Psoas muscle (tissue), 8 donors: ENCODE measurements around the gene TBL1Y. TPM values are rescaled to one million over a fixed set of nuclear protein-coding genes. Genes with fewer than 3 reads are reported as not detected.

Source experiments
- ATAC-seq, 4 donors: fragments of 200-7000 bp; cut with Tn5 transposase; one replicate each; pipeline ENCODE4 v1.9.1; 2020; ENCODE audit warnings: moderate library complexity in 3 of 4, mild to moderate bottlenecking in 2 of 4
- DNase-seq, 2 donors: peaks; one replicate each; pipeline ENCODE4 v3.0.0-alpha.2; 2020
- H3K27ac ChIP-seq: fragments of 200-600 bp; one replicate; pipeline ENCODE4 v1.8.0; 2022
- H3K27me3 ChIP-seq, 3 donors: fragments of 200-600 bp in 1 of 3; one replicate each; pipeline versions ENCODE4 v1.6.1 to v1.8.0; 2013 to 2022; ENCODE audit warnings: low read length in 2 of 3, mild to moderate bottlenecking in 2 of 3, moderate library complexity in 1 of 3; ENCODE audit not compliant: insufficient read depth in 3 of 3
- H3K36me3 ChIP-seq, 2 donors: fragments of 200-600 bp in 1 of 2; one replicate each; pipeline versions ENCODE4 v1.6.1 to v1.8.0; 2013 to 2022; ENCODE audit warnings: low read depth in 1 of 2, mild to moderate bottlenecking in 1 of 2, moderate library complexity in 1 of 2; ENCODE audit not compliant: insufficient read depth in 1 of 2
- H3K4me1 ChIP-seq: fragments of 200-600 bp; one replicate; pipeline ENCODE4 v1.8.0; 2022
- H3K4me3 ChIP-seq: fragments of 200-600 bp; one replicate; pipeline ENCODE4 v1.8.0; 2022; ENCODE audit warnings: mild to moderate bottlenecking
- H3K9me3 ChIP-seq: fragments of 200-600 bp; one replicate; pipeline ENCODE4 v1.8.0; 2022
- WGBS, 3 donors: extraction: QIAGEN DNeasy Blood & Tissue Kit; methylation state at CpG; one replicate each; pipeline versions ENCODE4 v1.1.6 to v1.1.7; 2013; 5-methylcytosine and 5-hydroxymethylcytosine counted together
- intact Hi-C, 2 donors: fragments of 100-400 bp; cut with DNase I; formaldehyde crosslinking; loops; one replicate each; pipeline versions ENCODE4 v1.11.0 to v1.14.2; 2022
- polyA plus RNA-seq, 3 donors: library from polyadenylated mRNA; stranded (reverse); fragments of 200-250 nt; gene quantifications; one replicate each; pipeline ENCODE4 v1.2.3, GENCODE V29; 2013
- total RNA-seq, 4 donors: library from RNA; stranded (reverse); fragmentation: NEBNext Ultra II Directional in 2 of 4; extraction: Animal tissue kit (Norgen Biotek cat#: 25700) in 2 of 4; gene quantifications; one replicate each; pipeline versions ENCODE4 v1.2.1 to v1.2.4, GENCODE V29; 2021 to 2023
- TF ChIP-seq, protein P1 (sequence below): fragments of 200-600 bp; IDR thresholded peaks from one replicate; pipeline ENCODE4 v1.8.0; 2022; ENCODE audit warnings: antibody characterized with exemption
- donor health status: healthy with polysubstance abuse.
- donor health status: DM: no; HTN: no; CAD: no; lungs with moderate emphysema.
- donor health status: Bipolar disorder and iron deficiency.
- donor health status: healthy.
- donor health status: DM: yes; HTN: yes; CAD: no.
- donor health status: DM: no; HTN: no; CAD: no.
- donor health status: DM: no; HTN: no; CAD: no.
- donor health status: DM: yes; HTN: yes; CAD: no.

The TBL1Y gene
- total and polyA plus RNA-seq, 7 donors = 0.03 to 0.60 TPM; not detected in 5

- no peak overlapping the region for H3K4me3 ChIP-seq
- 84 to 92% methylated on average over 5 of the region's 5 CpGs; no CpG with 5 or more reads in 1 of the 3 donors for WGBS, 3 donors
- TF ChIP-seq, protein P1, sequence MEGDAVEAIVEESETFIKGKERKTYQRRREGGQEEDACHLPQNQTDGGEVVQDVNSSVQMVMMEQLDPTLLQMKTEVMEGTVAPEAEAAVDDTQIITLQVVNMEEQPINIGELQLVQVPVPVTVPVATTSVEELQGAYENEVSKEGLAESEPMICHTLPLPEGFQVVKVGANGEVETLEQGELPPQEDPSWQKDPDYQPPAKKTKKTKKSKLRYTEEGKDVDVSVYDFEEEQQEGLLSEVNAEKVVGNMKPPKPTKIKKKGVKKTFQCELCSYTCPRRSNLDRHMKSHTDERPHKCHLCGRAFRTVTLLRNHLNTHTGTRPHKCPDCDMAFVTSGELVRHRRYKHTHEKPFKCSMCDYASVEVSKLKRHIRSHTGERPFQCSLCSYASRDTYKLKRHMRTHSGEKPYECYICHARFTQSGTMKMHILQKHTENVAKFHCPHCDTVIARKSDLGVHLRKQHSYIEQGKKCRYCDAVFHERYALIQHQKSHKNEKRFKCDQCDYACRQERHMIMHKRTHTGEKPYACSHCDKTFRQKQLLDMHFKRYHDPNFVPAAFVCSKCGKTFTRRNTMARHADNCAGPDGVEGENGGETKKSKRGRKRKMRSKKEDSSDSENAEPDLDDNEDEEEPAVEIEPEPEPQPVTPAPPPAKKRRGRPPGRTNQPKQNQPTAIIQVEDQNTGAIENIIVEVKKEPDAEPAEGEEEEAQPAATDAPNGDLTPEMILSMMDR = no peak
Observed at GRCh38 chrY:7115871-7116270, 205.4 kb downstream of the TBL1Y start.

GRCh38 chrY:7122202-7122601 lies 211.7 kb downstream of the TBL1Y start:
- ATAC-seq = no peak
- Histone ChIP-seq H3K4me3 (no peak overlapping the region), H3K4me1 (no peaks in the 10 kb centered on the region), H3K27me3 (no peaks in the 10 kb centered on the region), H3K27ac (no peak overlapping the region), H3K36me3 (no peaks in the 10 kb centered on the region), H3K9me3 (no peaks in the 10 kb centered on the region)
- intact Hi-C loops = no loop called here
- no peak for DNase-seq
- TF ChIP-seq, protein P1 = no peak
- 43 to 48% methylated on average over 4 of the region's 4 CpGs; no CpG with 5 or more reads in 1 of the 3 donors for WGBS, 3 donors

More at GRCh38 chrY:7115871-7116270, 205.4 kb downstream of the TBL1Y start:
- H3K27me3 ChIP-seq = no peaks in the 10 kb centered on the region
- no peaks in the 10 kb centered on the region for H3K4me1 ChIP-seq
- intact Hi-C loops = no loop called here
- no peaks in the 10 kb centered on the region for H3K36me3 ChIP-seq
- no peak overlapping the region for H3K27ac ChIP-seq
- DNase-seq (no peak), ATAC-seq (no peak)
- no peaks in the 10 kb centered on the region for H3K9me3 ChIP-seq

DNA sequence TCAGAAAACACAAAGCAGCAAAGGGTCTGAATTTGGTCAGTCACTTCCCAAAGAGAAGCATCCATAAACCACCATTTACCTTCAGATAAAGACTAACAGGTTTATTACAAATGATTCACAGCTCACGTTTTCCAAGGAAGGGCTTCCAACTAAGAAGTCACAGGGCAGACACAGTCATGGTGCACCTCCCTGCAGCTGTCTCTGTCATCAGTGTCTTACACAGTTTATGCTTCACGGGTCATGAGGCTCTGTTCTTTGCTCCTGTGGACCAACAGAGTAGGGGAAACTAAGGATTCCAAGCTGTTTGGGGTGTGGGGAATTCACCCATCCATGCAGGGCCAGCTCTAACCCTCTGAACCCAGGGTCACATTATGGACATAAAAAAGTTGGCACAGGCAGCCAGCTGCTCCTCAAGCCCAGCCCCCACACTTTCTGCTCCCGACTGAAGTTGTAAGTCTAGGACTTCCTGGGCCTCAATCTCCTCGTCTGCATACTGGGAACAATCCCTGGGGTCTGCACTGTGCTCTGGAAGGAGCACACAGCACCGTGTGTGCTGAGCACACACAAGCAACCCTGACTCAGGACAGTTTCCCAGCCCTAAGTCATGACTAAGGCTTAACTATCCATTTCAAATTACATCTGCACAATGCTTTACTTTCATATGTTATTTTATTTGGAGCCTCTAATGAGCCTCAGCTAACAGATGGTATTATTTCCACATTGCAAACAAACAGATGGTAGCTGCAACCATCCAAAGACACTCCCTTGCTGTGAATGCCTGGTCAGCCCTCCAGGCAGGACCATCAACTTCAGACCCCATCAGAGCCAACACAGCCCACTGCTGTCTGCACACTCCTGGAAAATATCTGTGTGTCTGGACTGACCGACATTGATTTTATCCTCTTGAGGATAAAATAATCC lies 214.9 kb downstream of the TBL1Y start:
- Histone ChIP-seq H3K4me3 (no peak overlapping the region), H3K36me3 (no peaks in the 10 kb centered on the region), H3K27ac (no peak overlapping the region), H3K4me1 (no peaks in the 10 kb centered on the region), H3K9me3 (no peaks in the 10 kb centered on the region), H3K27me3 (no peaks in the 10 kb centered on the region)
- TF ChIP-seq, protein P1 = no peak
- WGBS, 3 donors = 10 to 16% methylated on average over 6 of the region's 6 CpGs; no CpG with 5 or more reads in 1 of the 3 donors
- no peak for DNase-seq
- no peak for ATAC-seq
- intact Hi-C loops = no loop called here

- Histone ChIP-seq H3K36me3 (no peaks in the 10 kb centered on the region), H3K9me3 (no peaks in the 10 kb centered on the region), H3K27me3 (no peaks in the 10 kb centered on the region), H3K27ac (no peak overlapping the region), H3K4me3 (no peak overlapping the region), H3K4me1 (no peaks in the 10 kb centered on the region)
- TF ChIP-seq, protein P1 = no peak
- ATAC-seq (no peak), DNase-seq (no peak)
- intact Hi-C loops = no loop called here
- WGBS, 3 donors = 81 to 86% methylated on average over 3 of the region's 3 CpGs; no CpG with 5 or more reads in 1 of the 3 donors
Observed at GRCh38 chrY:7128211-7128610, 217.7 kb downstream of the TBL1Y start.

Other genes starting within 250 kb of the TBL1Y start
- gene AMELY, start 1.1 kb downstream of the TBL1Y start, total RNA-seq = not detected
- not detected for gene AMELY, start 1.1 kb downstream of the TBL1Y start, polyA plus RNA-seq